ENCODE data around the gene PNPLA6. TPM values are rescaled to one million over a fixed set of nuclear protein-coding genes. Genes with fewer than 3 reads are reported as not detected.

PNPLA6 gene
- total RNA-seq, 4 donors from 2014 or later, result 39.7 to 74.1 (median 50.1) TPM

- Histone ChIP-seq H3K27ac (no peak overlapping the region), H3K4me1 (peaks cover 0 to 9% (median under 1%) of the 10 kb centered on the region in 3 donors), H3K9me3 (no peaks in the 10 kb centered on the region), H3K36me3 (peaks cover 0 to 77% (median 6%) of the 10 kb centered on the region in 3 donors), H3K27me3 (peaks cover 0 to 38% (median 0%) of the 10 kb centered on the region in 4 donors), H3K4me3 (no peak overlapping the region)
- WGBS, 2 donors, result 87 to 93% methylated on average over 5 to 13 of the region's 25 CpGs
- intact Hi-C loops (cut with DNase I), result no loop called here
- no peak for TF ChIP-seq CTCF (IDR thresholded peaks at IDR 0.05)
- no peak for TF ChIP-seq POLR2A (IDR thresholded peaks at IDR 0.05)
- no peak for DNase-seq
Observed at GRCh38 chr19:7607874-7608560, 72.5 kb downstream of the PNPLA6 start.

- Histone ChIP-seq H3K4me3 (no peak overlapping the region), H3K27me3 (peaks cover 0 to 14% (median 0%) of the 10 kb centered on the region in 4 donors), H3K27ac (no peak overlapping the region), H3K9me3 (no peaks in the 10 kb centered on the region), H3K36me3 (peaks cover 0 to 94% (median 6%) of the 10 kb centered on the region in 3 donors), H3K4me1 (no peaks in the 10 kb centered on the region)
- intact Hi-C loops (cut with DNase I), result no loop called here
- TF ChIP-seq CTCF (IDR thresholded peaks at IDR 0.05), result no peak
- no peak for DNase-seq
- WGBS, 2 donors, result 75 to 94% methylated on average over 3 to 6 of the region's 31 CpGs
Observed at GRCh38 chr19:7610491-7611240, 75.1 kb downstream of the PNPLA6 start.

Small RNA genes lying within 50 kb of the gene (small RNA-seq; reads per million reads assigned to genes)
- 0 reads per million in 4 donors for gene AC008878.2

Other genes starting within 250 kb of the PNPLA6 start
- 10 to 100 TPM in 3 of 4 donors, 1 to 10 TPM in 1; 4.9 to 33.4 (median 10.8) TPM for gene INSR, start 241.3 kb upstream of the PNPLA6 start, total RNA-seq
- 10 to 100 TPM; 24.2 to 42.0 (median 28.7) TPM for gene ARHGEF18, start 186.8 kb upstream of the PNPLA6 start, total RNA-seq
- gene PEX11G, start 46.7 kb upstream of the PNPLA6 start, total RNA-seq, result 1 to 10 TPM; 1.1 to 6.7 (median 4.1) TPM
- 10 to 100 TPM in 3 of 4 donors, 1 to 10 TPM in 1; 3.8 to 42.2 (median 19.5) TPM for gene ZNF358, start 19.6 kb upstream of the PNPLA6 start, total RNA-seq
- 10 to 100 TPM in 1 of 4 donors, 1 to 10 TPM in 3; 5.7 to 13.9 (median 7.8) TPM for gene MCOLN1, start 13.1 kb upstream of the PNPLA6 start, total RNA-seq
- gene CAMSAP3, start 60.1 kb downstream of the PNPLA6 start, total RNA-seq, result 10 to 100 TPM in 2 of 4 donors, 1 to 10 TPM in 2; 9.3 to 45.5 (median 14.1) TPM
- 10 to 100 TPM; 20.3 to 34.1 (median 27.8) TPM for gene XAB2, start 93.8 kb downstream of the PNPLA6 start, total RNA-seq
- 10 to 100 TPM; 22.9 to 43.1 (median 25.7) TPM for gene PET100, start 94.1 kb downstream of the PNPLA6 start, total RNA-seq
- under 1 TPM in 2 of 4 donors, not detected in 2; 0.53 to 0.57 TPM for gene PCP2, start 98.0 kb downstream of the PNPLA6 start, total RNA-seq
- 10 to 100 TPM; 44.7 to 76.6 (median 55.2) TPM for gene STXBP2, start 101.4 kb downstream of the PNPLA6 start, total RNA-seq
- gene RETN, start 133.3 kb downstream of the PNPLA6 start, total RNA-seq, result 10 to 100 TPM in 1 of 4 donors, not detected in 3; 28.1 TPM
- gene MCEMP1, start 141.4 kb downstream of the PNPLA6 start, total RNA-seq, result under 1 TPM in 2 of 4 donors, not detected in 2; 0.29 to 0.97 TPM
- gene TRAPPC5, start 145.1 kb downstream of the PNPLA6 start, total RNA-seq, result 10 to 100 TPM; 52.3 to 91.5 (median 77.4) TPM
- not detected for gene FCER2, start 166.4 kb downstream of the PNPLA6 start, total RNA-seq
- gene CLEC4G, start 196.4 kb downstream of the PNPLA6 start, total RNA-seq, result 1 to 10 TPM in 2 of 4 donors, under 1 TPM in 1, not detected in 1; 0.18 to 3.2 (median 1.1) TPM
- 1 to 10 TPM in 2 of 4 donors, under 1 TPM in 1, not detected in 1; 0.40 to 4.9 (median 4.0) TPM for gene CD209, start 211.8 kb downstream of the PNPLA6 start, total RNA-seq
- gene CLEC4M, start 227.5 kb downstream of the PNPLA6 start, total RNA-seq, result not detected